ENCODE results near the gene NKAIN2.

The NKAIN2 gene

DNA sequence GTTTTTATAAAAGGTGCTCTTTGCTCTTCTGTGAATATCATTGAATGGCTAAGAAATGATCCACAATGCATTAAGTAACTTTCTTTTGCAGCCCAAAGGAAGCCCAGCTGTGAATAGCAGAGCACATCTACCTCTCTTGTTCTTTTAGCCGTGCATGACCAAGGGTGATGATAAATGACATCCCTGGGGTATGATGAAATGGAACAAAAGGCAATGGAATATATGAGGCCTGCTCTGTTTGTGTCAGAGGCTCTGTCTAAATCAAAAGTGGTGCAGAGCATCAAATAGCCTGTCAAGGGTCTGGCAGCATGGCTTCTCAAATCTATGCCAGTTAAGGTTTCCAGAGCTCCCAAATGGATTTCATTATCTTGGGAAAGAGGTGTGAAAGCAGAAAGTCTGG is 796.0 kb downstream of the NKAIN2 start:
- Histone ChIP-seq H3K36me3 (no peaks in the 10 kb centered on the region), H3K4me1 (no peaks in the 10 kb centered on the region), H3K9ac (no peak overlapping the region), H3K4me2 (no peak overlapping the region), H3K27ac (no peak overlapping the region), H3K27me3 (no peaks in the 10 kb centered on the region), H3K4me3 (no peak overlapping the region), H4K20me1 (no peaks in the 10 kb centered on the region), H3K9me3 (no peaks in the 10 kb centered on the region)
- TF ChIP-seq Cebpa-rat (IDR thresholded peaks at IDR 0.05) = no peak

DNA sequence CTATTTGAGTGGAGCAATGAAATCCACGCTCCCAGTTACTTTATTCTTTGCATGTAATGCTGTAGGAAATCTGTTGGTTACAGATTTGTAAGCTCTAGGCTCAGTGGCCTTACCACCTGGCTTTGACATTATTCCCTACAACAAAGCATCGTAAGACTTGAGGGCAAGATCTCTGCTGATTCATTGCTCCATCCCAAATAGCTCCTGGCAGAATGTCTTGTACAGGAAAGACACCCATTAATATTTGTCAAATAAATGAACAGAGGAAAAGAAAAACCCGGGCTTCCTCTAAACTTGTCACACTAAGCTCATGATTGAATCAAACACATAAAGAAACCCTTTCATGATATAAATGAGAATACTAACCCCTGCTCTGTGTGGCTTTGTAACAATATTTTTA is 801.1 kb downstream of the NKAIN2 start:
- no peak for TF ChIP-seq Cebpa-rat (IDR thresholded peaks at IDR 0.05)
- Histone ChIP-seq H4K20me1 (no peaks in the 10 kb centered on the region), H3K9me3 (no peaks in the 10 kb centered on the region), H3K9ac (no peak overlapping the region), H3K4me1 (no peaks in the 10 kb centered on the region), H3K27me3 (no peaks in the 10 kb centered on the region), H3K27ac (no peak overlapping the region), H3K36me3 (no peaks in the 10 kb centered on the region), H3K4me2 (no peak overlapping the region), H3K4me3 (no peak overlapping the region)

DNA sequence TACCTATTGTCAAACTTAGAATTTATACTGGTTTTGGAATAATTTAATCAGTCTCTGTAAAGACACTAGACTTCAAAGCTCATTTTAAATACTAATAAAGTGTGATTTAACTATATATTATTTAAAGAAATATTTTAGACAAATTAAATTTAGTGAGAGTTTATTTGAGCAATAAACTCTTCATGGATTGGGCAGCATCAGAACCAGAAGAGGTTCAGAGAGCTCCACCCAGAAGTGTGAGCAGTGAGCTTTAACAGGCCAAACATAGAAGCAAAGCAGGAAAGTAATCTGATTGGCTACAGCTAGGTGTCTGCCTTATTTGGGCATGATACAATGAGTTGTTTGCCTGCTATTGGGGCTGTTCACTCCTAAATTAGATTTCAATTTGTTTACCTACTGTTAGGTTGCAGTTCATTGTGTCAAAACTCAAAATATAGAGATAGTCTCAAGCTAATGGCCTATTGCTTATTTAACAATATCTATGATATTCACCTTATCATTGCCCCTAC is 803.5 kb downstream of the NKAIN2 start:
- Histone ChIP-seq H4K20me1 (no peaks in the 10 kb centered on the region), H3K9ac (no peak overlapping the region), H3K27me3 (no peaks in the 10 kb centered on the region), H3K4me3 (no peak overlapping the region), H3K4me1 (no peaks in the 10 kb centered on the region), H3K9me3 (no peaks in the 10 kb centered on the region), H3K36me3 (no peaks in the 10 kb centered on the region), H3K4me2 (no peak overlapping the region), H3K27ac (no peak overlapping the region)
- no peak for TF ChIP-seq Cebpa-rat (IDR thresholded peaks at IDR 0.05)

DNA sequence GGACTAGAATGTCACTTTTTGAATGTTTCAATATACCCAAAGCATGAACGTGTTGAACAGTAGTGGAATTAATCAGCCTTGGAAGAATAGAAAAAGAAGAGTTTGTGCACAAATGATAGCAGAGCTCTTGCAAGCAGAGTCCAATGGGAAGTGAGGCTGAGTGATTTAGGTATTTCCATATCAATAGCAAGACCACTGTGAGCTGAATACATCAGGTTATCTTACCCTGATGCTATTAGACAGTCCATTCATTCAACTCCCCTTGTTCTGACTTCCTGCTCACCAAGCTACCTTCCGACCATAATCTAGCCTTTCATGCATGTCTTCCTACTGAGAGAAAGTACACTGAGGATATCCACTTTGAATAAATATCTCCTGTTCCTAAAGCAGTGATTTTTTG is 809.4 kb downstream of the NKAIN2 start:
- H3K9ac ChIP-seq = no peak overlapping the region
- 0 out of 2 replicates have a peak overlapping the region, but pooled peaks have one; percentile 1 for H3K4me2 ChIP-seq
- H3K9me3 ChIP-seq = no peaks in the 10 kb centered on the region
- peaks cover 4% of the 10 kb centered on the region; the same call in 1 of the 2 replicates for H3K4me1 ChIP-seq
- H3K27me3 ChIP-seq = no peaks in the 10 kb centered on the region
- no peak overlapping the region for H3K4me3 ChIP-seq
- no peaks in the 10 kb centered on the region for H3K36me3 ChIP-seq
- no peak for TF ChIP-seq Cebpa-rat (IDR thresholded peaks at IDR 0.05)
- no peak overlapping the region for H3K27ac ChIP-seq
- no peaks in the 10 kb centered on the region for H4K20me1 ChIP-seq

DNA sequence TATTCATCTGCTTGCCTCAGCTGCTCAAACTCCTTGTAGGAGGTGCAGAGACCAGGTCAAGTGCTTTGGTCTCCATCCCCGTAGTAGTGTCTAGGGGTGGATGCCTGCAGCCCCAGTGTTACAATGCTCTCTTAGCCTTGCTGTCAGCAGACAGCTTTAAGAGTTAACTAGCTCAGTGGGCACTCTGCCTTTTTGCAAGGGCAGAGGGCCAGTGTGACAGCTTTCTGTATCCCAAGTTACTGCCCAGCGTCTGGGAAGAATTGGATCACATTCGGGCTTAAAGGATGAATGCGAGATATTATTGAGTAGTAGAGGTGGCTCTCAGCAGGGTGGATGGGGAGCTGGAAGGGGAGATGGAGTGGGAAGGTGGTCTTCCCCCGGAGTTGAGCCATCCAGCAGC is 818.7 kb downstream of the NKAIN2 start:
- Histone ChIP-seq H3K27ac (no peak overlapping the region), H4K20me1 (no peaks in the 10 kb centered on the region), H3K36me3 (no peaks in the 10 kb centered on the region), H3K4me1 (no peaks in the 10 kb centered on the region), H3K27me3 (no peaks in the 10 kb centered on the region), H3K4me2 (no peak overlapping the region), H3K9ac (no peak overlapping the region), H3K9me3 (no peaks in the 10 kb centered on the region), H3K4me3 (no peak overlapping the region)
- TF ChIP-seq Cebpa-rat (IDR thresholded peaks at IDR 0.05) = no peak

DNA sequence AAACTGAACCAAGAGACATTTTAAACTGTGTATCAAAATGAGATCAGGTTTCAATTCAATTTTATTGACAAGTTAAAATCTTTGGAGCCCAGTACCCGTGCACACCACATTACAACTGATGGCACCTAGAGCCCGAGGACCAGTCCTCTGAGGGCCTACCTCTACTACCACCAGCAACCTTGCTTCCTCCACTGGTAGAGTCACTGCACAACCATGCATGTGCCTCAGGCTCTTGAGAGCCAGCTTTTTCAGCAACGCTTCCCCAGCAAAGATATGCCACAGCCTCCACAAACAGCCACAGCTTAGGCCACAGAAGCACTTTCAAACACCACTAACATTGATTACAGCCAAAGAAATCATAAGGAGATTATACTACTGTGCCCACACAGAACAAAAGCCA is 830.0 kb downstream of the NKAIN2 start:
- H3K9me3 ChIP-seq = no peaks in the 10 kb centered on the region
- H3K9ac ChIP-seq = no peak overlapping the region
- no peaks in the 10 kb centered on the region for H3K4me1 ChIP-seq
- H3K27me3 ChIP-seq = no peaks in the 10 kb centered on the region
- H3K4me2 ChIP-seq = no peak overlapping the region
- TF ChIP-seq Cebpa-rat (IDR thresholded peaks at IDR 0.05) = no peak
- no peak overlapping the region for H3K27ac ChIP-seq
- no peaks in the 10 kb centered on the region for H4K20me1 ChIP-seq
- H3K4me3 ChIP-seq = no peak overlapping the region
- H3K36me3 ChIP-seq = no peaks in the 10 kb centered on the region

DNA sequence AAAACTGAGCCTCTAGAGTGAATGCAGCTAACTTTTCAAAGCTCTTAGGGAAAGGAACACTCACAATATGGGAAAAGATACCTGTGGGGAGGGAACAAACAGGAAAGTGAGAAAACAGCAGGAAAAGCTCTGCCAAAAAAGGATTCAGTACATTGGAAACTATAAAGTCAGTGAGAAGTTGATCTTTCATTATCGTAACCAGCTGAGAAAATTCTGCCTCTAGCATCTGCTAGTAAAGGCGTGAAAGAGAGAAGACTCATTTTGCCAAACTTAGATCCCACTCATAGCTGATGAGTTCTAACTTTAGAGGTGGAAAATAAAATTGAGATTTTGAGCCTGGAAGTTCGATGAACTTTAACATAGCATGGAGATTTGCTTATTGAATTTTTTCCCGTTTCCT is 836.8 kb downstream of the NKAIN2 start:
- TF ChIP-seq Cebpa-rat (IDR thresholded peaks at IDR 0.05) = no peak
- H3K4me2 ChIP-seq = no peak overlapping the region
- H3K36me3 ChIP-seq = no peaks in the 10 kb centered on the region
- H3K27ac ChIP-seq = no peak overlapping the region
- no peak overlapping the region for H3K4me3 ChIP-seq
- H3K9me3 ChIP-seq = no peaks in the 10 kb centered on the region
- H3K27me3 ChIP-seq = no peaks in the 10 kb centered on the region
- H3K4me1 ChIP-seq = no peaks in the 10 kb centered on the region
- no peaks in the 10 kb centered on the region for H4K20me1 ChIP-seq
- H3K9ac ChIP-seq = no peak overlapping the region

DNA sequence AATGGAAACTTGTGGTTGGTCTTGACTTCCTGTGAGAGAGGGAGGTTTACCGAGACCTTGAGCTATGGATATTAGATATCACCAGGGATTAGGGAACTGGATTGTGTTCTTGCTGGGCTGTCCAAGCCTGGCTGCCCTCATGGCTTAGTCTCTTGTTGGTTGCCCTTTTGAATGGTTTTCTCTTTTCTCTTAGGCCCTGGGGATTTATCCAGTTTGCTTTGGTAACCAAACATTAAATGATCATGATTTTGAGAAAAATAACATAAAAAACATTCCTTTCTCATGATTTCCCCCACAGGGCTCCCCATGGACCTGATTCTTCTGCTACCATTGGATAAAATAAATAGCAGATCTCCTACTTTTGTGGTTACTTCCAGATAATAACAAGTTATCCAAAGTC is 852.2 kb downstream of the NKAIN2 start:
- Histone ChIP-seq H3K36me3 (no peaks in the 10 kb centered on the region), H3K4me3 (no peak overlapping the region), H3K4me1 (peaks cover 6% of the 10 kb centered on the region; the same call in 1 of the 2 replicates), H3K4me2 (no peak overlapping the region), H3K27ac (no peak overlapping the region), H3K9me3 (no peaks in the 10 kb centered on the region), H3K9ac (no peak overlapping the region), H4K20me1 (no peaks in the 10 kb centered on the region), H3K27me3 (no peaks in the 10 kb centered on the region)
- no peak for TF ChIP-seq Cebpa-rat (IDR thresholded peaks at IDR 0.05)

DNA sequence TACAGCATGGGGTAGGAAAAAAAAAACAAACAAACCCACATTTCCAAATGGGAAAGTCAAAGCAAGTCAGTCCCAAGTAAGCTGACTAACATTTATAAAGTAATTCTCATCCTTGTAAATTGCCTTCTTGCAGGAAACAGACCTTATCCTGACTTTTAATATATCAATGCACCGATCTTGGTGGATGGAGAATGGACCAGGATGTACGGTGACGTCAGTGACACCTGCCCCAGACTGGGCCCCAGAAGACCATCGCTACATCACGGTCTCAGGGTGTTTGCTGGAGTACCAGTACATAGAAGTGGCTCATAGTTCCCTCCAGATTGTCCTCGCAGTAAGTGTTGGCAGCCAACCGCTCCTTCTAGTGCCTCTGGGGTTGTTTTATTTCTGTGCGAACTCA is 854.4 kb downstream of the NKAIN2 start:
- Histone ChIP-seq H3K4me1 (peaks cover 6% of the 10 kb centered on the region; the same call in 1 of the 2 replicates), H3K27me3 (no peaks in the 10 kb centered on the region), H3K9ac (no peak overlapping the region), H3K36me3 (no peaks in the 10 kb centered on the region), H3K4me2 (no peak overlapping the region), H3K4me3 (no peak overlapping the region), H3K9me3 (no peaks in the 10 kb centered on the region), H3K27ac (no peak overlapping the region), H4K20me1 (no peaks in the 10 kb centered on the region)
- TF ChIP-seq Cebpa-rat (IDR thresholded peaks at IDR 0.05) = no peak

DNA sequence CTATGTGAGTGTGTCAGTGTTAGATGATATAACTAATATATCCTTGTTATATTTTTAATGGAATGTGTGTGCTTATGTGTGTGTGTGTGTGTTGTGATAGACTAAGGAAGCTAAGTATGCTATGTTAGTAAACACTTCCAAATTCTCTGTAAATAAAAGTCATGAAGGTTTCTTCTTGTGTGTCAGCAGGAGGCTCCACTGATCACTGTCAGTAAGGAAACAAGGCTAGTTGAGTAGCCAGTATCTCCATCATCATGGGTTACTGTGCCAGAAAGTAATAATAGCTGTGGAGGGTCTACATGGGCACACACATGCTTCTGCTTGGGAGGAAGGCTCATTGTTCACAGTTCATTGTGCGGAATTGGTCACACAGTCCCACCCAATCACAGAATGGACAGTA is 855.8 kb downstream of the NKAIN2 start:
- no peak overlapping the region for H3K9ac ChIP-seq
- no peak overlapping the region for H3K4me2 ChIP-seq
- H3K4me1 ChIP-seq = peaks cover 6% of the 10 kb centered on the region; the same call in 1 of the 2 replicates
- no peaks in the 10 kb centered on the region for H3K27me3 ChIP-seq
- TF ChIP-seq Cebpa-rat (IDR thresholded peaks at IDR 0.05) = no peak
- no peak overlapping the region for H3K27ac ChIP-seq
- H3K9me3 ChIP-seq = no peaks in the 10 kb centered on the region
- H3K4me3 ChIP-seq = no peak overlapping the region
- no peaks in the 10 kb centered on the region for H4K20me1 ChIP-seq
- H3K36me3 ChIP-seq = no peaks in the 10 kb centered on the region

DNA sequence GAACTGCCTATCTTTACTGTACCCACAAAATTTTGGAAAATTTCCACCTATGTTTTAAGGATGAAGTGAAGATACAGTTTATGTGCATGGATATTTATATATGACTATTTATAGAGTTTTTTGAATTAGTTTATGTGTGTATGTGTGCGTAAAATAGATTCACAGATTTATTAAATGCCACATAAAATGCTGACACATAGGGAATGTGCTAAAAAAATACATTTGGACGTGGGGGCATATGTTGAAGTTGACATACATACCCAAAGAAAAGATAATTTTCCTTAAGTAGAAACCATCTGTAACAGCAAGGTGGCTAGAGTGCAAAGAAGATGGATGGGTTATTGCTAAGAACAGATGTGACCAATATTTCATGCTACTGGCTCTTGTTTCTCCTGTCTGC is 856.5 kb downstream of the NKAIN2 start:
- Histone ChIP-seq H3K9ac (no peak overlapping the region), H4K20me1 (no peaks in the 10 kb centered on the region), H3K4me1 (peaks cover 6% of the 10 kb centered on the region; the same call in 1 of the 2 replicates), H3K36me3 (no peaks in the 10 kb centered on the region), H3K4me3 (no peak overlapping the region), H3K4me2 (no peak overlapping the region), H3K27me3 (no peaks in the 10 kb centered on the region), H3K9me3 (no peaks in the 10 kb centered on the region), H3K27ac (no peak overlapping the region)
- no peak for TF ChIP-seq Cebpa-rat (IDR thresholded peaks at IDR 0.05)
